Upper lobe of left lung (tissue), 6 donors: Measurements from ENCODE around the gene CHAD. TPM values are rescaled to one million over a fixed set of nuclear protein-coding genes. Genes with fewer than 3 reads are reported as not detected.

ENCODE experiments used
- ATAC-seq, 2 donors: fragments of 200-7000 bp; cut with Tn5 transposase; one replicate each; pipeline ENCODE4 v1.9.1; 2022; ENCODE audit warnings: mild to moderate bottlenecking in 2 of 2, moderate library complexity in 2 of 2; ENCODE audit not compliant: low FRiP score in 2 of 2
- DNase-seq, 2 donors: peaks; one replicate each; pipeline ENCODE4 v3.0.0-alpha.2; 2019 to 2020
- H3K27ac ChIP-seq, 4 donors: fragments of 200-600 bp; sonication (generic); one replicate each; pipeline ENCODE4 v1.5.1; 2016 to 2019
- H3K27me3 ChIP-seq, 4 donors: fragments of 200-600 bp; sonication (generic); one replicate each; pipeline ENCODE4 v1.5.1; 2017 to 2019
- H3K36me3 ChIP-seq, 4 donors: fragments of 200-600 bp; sonication (generic); one replicate each; pipeline ENCODE4 v1.5.1; 2016 to 2019
- H3K4me1 ChIP-seq, 4 donors: fragments of 200-600 bp; sonication (generic); one replicate each; pipeline ENCODE4 v1.5.1; 2018 to 2019
- H3K4me3 ChIP-seq, 4 donors: fragments of 200-600 bp; sonication (generic); one replicate each; pipeline ENCODE4 v1.5.1; 2017 to 2019; ENCODE audit warnings: mild to moderate bottlenecking in 2 of 4, moderate library complexity in 1 of 4
- H3K9me3 ChIP-seq, 4 donors: fragments of 200-600 bp; sonication (generic); one replicate each; pipeline ENCODE4 v1.5.1; 2018 to 2019
- EP300 ChIP-seq, 4 donors: sonication (generic); formaldehyde crosslinking; IDR thresholded peaks; one replicate each; pipeline ENCODE4 v1.5.1; 2017; ENCODE audit warnings: antibody characterized with exemption in 4 of 4, control low read depth in 2 of 4
- POLR2A ChIP-seq, 4 donors: fragments of 450-650 bp; IDR thresholded peaks; one replicate each; pipeline ENCODE4 v1.5.1; 2016 to 2017; ENCODE audit warnings: antibody characterized with exemption in 4 of 4, mild to moderate bottlenecking in 2 of 4
- POLR2AphosphoS5 ChIP-seq, 2 donors: sonication (generic); formaldehyde crosslinking; IDR thresholded peaks; one replicate each; pipeline ENCODE4 v1.5.1; 2017; ENCODE audit warnings: antibody characterized with exemption in 2 of 2
- WGBS, 2 donors: methylation state at CpG; one replicate each; pipeline ENCODE4 v1.1.5; 2017 to 2018; 5-methylcytosine and 5-hydroxymethylcytosine counted together
- total RNA-seq, 6 donors: library from RNA; depleted of rRNA in 4 of 6; stranded (reverse); fragments of >200 nt in 4 of 6; gene quantifications; one replicate each; pipeline versions ENCODE4 v1.1.0 to v1.2.1, GENCODE V29; 2016 to 2021
- TF ChIP-seq, protein P1 (sequence below), 6 experiments: fragments of 450-650 bp in 4 of 6; fragments of 200-600 bp in 2 of 6; sonication (generic) in 2 of 6; IDR thresholded peaks; one replicate each; pipeline ENCODE4 v1.5.1; 2016 to 2019; ENCODE audit warnings: antibody characterized with exemption in 6 of 6
- donor health status: DM: no; HTN: no; CAD: no; lungs with moderate emphysema.
- donor health status: DM: no; HTN: yes; CAD: no; lungs with severe emphysema.

The CHAD gene
- total RNA-seq, 6 donors from 2014 or later: 0.13 to 0.30 (median 0.21) TPM; not detected in 2

- WGBS, 2 donors: 98 to 99% methylated on average over 6 to 8 of the region's 8 CpGs
- no peaks in the 10 kb centered on the region for H3K36me3 ChIP-seq
- H3K4me3 ChIP-seq: no peak overlapping the region
- H3K27me3 ChIP-seq: no peaks in the 10 kb centered on the region
- H3K27ac ChIP-seq: no peak overlapping the region
- DNase-seq (no peak), ATAC-seq (no peak)
- no peaks in the 10 kb centered on the region for H3K4me1 ChIP-seq
- no peaks in the 10 kb centered on the region for H3K9me3 ChIP-seq
- TF ChIP-seq, protein P1, sequence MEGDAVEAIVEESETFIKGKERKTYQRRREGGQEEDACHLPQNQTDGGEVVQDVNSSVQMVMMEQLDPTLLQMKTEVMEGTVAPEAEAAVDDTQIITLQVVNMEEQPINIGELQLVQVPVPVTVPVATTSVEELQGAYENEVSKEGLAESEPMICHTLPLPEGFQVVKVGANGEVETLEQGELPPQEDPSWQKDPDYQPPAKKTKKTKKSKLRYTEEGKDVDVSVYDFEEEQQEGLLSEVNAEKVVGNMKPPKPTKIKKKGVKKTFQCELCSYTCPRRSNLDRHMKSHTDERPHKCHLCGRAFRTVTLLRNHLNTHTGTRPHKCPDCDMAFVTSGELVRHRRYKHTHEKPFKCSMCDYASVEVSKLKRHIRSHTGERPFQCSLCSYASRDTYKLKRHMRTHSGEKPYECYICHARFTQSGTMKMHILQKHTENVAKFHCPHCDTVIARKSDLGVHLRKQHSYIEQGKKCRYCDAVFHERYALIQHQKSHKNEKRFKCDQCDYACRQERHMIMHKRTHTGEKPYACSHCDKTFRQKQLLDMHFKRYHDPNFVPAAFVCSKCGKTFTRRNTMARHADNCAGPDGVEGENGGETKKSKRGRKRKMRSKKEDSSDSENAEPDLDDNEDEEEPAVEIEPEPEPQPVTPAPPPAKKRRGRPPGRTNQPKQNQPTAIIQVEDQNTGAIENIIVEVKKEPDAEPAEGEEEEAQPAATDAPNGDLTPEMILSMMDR (IDR thresholded peaks at IDR 0.05): no peak
- no peak for TF ChIP-seq POLR2AphosphoS5 (IDR thresholded peaks at IDR 0.05)
- TF ChIP-seq EP300 (IDR thresholded peaks at IDR 0.05): no peak
- TF ChIP-seq POLR2A (IDR thresholded peaks at IDR 0.05): no peak
Observed at GRCh38 chr17:50495217-50495823, 26.6 kb upstream of the CHAD start.

DNA sequence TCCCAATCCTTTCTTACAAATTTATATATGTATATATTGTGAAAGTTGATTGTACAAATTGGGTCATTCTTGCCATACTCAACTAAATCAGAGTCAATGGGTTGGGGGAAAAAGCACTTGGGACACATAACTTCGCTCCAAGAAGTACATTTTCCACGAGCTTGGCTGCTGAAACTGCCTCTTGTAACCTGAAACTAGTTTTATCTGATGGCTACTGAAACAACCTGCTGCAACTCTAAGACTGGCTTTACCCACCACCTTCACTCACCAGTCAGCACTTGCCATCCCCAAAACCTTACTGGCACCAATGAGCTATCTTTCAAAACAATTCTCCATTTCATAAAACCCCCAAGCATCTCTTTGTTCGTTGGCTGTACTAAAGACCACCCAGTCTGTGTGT, 25.1 kb upstream of the CHAD start:
- TF ChIP-seq, protein P1 (IDR thresholded peaks at IDR 0.05): no peak
- no peak for TF ChIP-seq POLR2AphosphoS5 (IDR thresholded peaks at IDR 0.05)
- TF ChIP-seq POLR2A (IDR thresholded peaks at IDR 0.05): no peak
- TF ChIP-seq EP300 (IDR thresholded peaks at IDR 0.05): no peak
- Histone ChIP-seq H3K36me3 (no peaks in the 10 kb centered on the region), H3K27me3 (no peaks in the 10 kb centered on the region), H3K27ac (no peak overlapping the region), H3K4me3 (no peak overlapping the region), H3K9me3 (no peaks in the 10 kb centered on the region), H3K4me1 (no peaks in the 10 kb centered on the region)
- ATAC-seq (no peak), DNase-seq (no peak)
- WGBS, 2 donors: 49 to 50% methylated on average over 3 of the region's 3 CpGs

- 88% methylated on average over 8 of the region's 8 CpGs for WGBS, 2 donors
- no peak overlapping the region for H3K4me3 ChIP-seq
- ATAC-seq (no peak), DNase-seq (no peak)
- no peaks in the 10 kb centered on the region for H3K27me3 ChIP-seq
- H3K27ac ChIP-seq: no peak overlapping the region
- H3K36me3 ChIP-seq: peaks cover 0 to 2% (median 0%) of the 10 kb centered on the region in 4 donors
- no peak for TF ChIP-seq POLR2AphosphoS5 (IDR thresholded peaks at IDR 0.05)
- no peaks in the 10 kb centered on the region for H3K4me1 ChIP-seq
- no peaks in the 10 kb centered on the region for H3K9me3 ChIP-seq
Observed at GRCh38 chr17:50492214-50492613, 23.5 kb upstream of the CHAD start.

DNA sequence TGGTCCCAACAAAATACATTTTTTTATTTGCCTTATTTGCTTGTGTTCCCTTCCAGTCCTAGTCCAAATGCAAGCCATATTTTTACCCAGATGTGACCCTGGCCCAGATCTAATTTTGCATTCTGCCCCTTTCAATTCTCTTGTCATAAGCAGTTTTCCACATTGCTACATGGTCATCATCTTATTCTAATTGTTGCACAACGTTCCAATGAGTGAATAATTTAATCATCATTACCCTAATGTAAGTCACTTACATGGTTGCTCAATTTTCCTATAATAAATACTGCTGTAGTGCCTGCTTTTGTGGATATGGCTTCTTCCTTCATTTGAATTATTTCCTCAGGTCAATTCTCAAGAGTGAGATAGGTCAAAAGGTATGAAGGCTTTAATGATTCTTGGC, 22.8 kb upstream of the CHAD start:
- DNase-seq: no peak
- no peak overlapping the region for H3K27ac ChIP-seq
- H3K27me3 ChIP-seq: no peaks in the 10 kb centered on the region
- no peak for ATAC-seq
- WGBS, 2 donors: 44 to 56% methylated on average over 1 of the region's 1 CpG
- peaks cover 0 to 9% (median 0%) of the 10 kb centered on the region in 4 donors for H3K36me3 ChIP-seq
- H3K4me3 ChIP-seq: no peak overlapping the region
- TF ChIP-seq, protein P1 (IDR thresholded peaks at IDR 0.05): no peak
- TF ChIP-seq POLR2AphosphoS5 (IDR thresholded peaks at IDR 0.05): no peak
- no peak for TF ChIP-seq EP300 (IDR thresholded peaks at IDR 0.05)
- TF ChIP-seq POLR2A (IDR thresholded peaks at IDR 0.05): no peak
- H3K4me1 ChIP-seq: no peaks in the 10 kb centered on the region
- H3K9me3 ChIP-seq: no peaks in the 10 kb centered on the region

DNA sequence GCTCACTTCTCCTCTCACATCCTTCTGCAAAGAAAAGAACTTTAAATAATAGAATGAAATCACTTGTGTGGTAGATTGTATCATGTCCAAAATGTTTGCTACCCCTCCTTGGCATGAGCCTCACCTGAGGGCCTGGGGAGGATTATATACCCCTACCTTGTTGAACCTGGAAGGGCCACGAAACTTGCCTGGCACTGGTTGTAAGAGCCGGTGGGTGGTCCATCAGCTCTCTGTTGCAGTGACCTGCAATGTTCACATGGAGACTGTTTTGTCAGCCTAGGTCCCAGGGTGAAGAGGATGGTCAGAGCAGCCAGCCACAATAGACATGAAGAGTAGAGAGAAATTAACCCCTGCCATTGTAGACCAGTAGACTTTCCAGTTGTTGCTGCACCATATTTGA, 20.2 kb upstream of the CHAD start:
- no peak overlapping the region for H3K4me3 ChIP-seq
- no peak overlapping the region for H3K27ac ChIP-seq
- no peaks in the 10 kb centered on the region for H3K27me3 ChIP-seq
- 79 to 100% methylated on average over 2 of the region's 2 CpGs for WGBS, 2 donors
- ATAC-seq (no peak), DNase-seq (no peak)
- no peaks in the 10 kb centered on the region for H3K4me1 ChIP-seq
- no peaks in the 10 kb centered on the region for H3K9me3 ChIP-seq
- no peak for TF ChIP-seq EP300 (IDR thresholded peaks at IDR 0.05)
- TF ChIP-seq, protein P1 (IDR thresholded peaks at IDR 0.05): no peak
- no peak for TF ChIP-seq POLR2AphosphoS5 (IDR thresholded peaks at IDR 0.05)
- no peak for TF ChIP-seq POLR2A (IDR thresholded peaks at IDR 0.05)
- peaks cover 3 to 35% (median 17%) of the 10 kb centered on the region in 4 donors for H3K36me3 ChIP-seq
